ENCODE results near the gene TXNRD3.
"Not testable (repeated sequence)": the region's sequence is repeated elsewhere in the genome, so short reads cannot be mapped to it uniquely, and the experiment has no call there.

The TXNRD3 gene

GRCh38 chr3:126646674-126647073, 8.2 kb downstream of the TXNRD3 start:
- DNase-seq (ENCODE audit: low read depth), result no peak

DNA sequence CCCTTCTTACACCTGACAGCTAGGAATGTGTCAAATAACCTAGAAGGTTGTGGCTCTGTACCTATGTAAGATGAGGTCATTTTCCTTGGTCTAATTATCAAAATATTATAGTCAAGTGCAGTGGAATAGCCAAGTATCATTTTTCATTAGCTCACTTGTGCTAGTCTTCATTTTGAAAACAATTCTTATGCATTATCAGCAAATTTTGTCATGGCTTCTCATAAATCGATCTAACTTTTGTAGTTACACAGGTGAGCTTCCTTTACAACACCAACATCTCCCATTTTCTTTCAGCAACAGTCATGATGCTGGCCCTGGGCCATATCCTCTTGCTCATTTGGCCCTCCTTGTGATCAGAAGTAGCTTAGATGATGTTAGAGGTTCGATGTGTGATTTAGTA, 10.3 kb downstream of the TXNRD3 start:
- no peak for DNase-seq (ENCODE audit: low read depth)

- no peak for DNase-seq (ENCODE audit: low read depth)
Observed at GRCh38 chr3:126638790-126639189, 16.1 kb downstream of the TXNRD3 start.

GRCh38 chr3:126636436-126636835, 18.5 kb downstream of the TXNRD3 start:
- no peak for DNase-seq (ENCODE audit: low read depth)

- no peak for DNase-seq (ENCODE audit: low read depth)
Observed at GRCh38 chr3:126634803-126635202, 20.1 kb downstream of the TXNRD3 start.

DNA sequence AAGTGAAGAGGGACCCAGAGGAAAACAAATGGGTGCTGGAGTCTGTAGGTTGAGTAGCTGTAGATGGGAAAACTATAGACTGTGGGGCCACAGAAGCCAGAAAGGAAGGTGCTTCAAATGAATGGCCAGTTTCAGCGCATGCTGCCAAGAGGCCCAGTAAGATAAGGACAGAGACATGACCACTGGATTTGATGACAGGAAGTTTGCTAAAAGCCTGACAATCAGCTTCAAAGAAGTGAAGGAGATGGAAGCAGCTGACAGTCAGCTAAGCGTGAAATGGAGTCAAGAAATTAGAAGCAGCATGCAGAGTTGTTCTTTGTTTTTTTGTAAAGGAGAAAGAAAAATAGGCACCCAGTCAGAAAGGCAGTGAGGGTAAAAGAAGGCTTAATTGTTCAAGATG, 24.9 kb downstream of the TXNRD3 start:
- DNase-seq (ENCODE audit: low read depth), result no peak

GRCh38 chr3:126625735-126626134, 29.2 kb downstream of the TXNRD3 start:
- DNase-seq (ENCODE audit: low read depth), result not testable (repeated sequence)

- no peak for DNase-seq (ENCODE audit: low read depth)
Observed at GRCh38 chr3:126622694-126623093, 32.2 kb downstream of the TXNRD3 start.

DNA sequence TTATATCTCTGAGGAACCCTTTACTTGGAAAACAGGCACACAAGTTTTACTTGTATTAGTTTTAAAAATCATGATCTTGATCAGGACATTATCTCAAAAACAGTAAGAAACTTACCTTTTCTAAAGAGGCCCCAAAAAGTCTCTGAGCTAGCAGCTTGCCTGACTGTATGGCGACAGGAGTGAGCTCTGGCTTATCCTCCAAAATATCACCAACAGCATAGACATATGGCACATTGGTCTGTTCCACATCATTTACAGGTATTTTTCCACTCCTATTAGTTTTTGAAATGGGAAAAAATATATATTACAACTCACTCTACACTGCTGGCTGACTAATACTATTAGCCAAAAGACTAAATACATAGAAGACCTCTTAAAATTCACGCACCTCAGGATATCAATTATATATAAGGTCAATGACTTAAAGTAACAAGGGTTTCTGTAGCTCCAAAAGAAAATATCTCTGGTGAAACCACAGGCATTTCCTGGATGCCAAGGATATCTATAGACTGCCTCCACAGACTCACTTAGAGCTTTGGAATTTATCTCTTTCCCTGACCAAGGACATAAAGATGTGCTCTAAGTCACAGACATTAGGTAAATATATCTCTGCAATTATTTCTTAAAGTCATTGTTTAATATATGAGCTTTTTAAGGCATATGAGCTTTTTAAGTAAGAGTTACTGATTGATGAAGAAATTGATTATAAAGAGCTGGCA, 33.1 kb downstream of the TXNRD3 start:
- DNase-seq (ENCODE audit: low read depth), result no peak

DNA sequence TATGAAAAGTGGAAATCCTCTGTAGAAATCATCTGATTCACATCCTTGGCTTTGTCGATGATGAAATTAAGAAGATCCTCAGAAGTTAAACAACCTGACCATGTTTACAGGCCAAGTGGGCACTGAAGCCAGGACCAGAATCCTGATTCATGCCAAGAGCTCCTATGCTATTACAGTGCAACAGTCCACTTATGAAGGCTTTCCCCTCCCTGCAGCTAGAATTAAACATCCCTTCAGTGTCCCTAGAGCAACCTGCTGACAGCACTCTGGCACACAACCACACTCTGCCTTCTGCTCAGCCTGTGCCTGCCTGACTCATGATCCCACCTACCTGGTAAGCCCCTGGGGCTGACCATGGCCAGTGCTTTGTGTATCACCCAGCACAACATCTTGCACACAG, 33.8 kb downstream of the TXNRD3 start:
- DNase-seq (ENCODE audit: low read depth), result no peak

DNA sequence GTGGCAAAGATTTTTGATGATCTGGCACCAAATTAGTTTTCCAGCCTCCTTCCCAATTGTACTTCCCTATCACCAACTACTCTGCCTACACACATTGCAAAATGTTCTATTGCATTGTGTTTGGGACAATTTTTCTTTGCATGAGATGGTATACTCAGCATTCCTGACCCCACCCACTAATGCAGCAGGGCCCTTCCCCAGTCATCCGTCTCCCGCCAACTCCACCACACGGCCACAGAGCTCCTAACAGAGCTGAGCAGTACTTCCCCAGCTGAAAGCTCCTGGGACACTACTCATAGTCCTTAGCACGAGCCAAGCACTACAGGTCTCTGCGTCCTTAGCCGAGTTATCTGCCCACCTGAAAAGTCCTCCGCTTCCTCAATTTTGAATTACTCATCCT, 34.2 kb downstream of the TXNRD3 start:
- no peak for DNase-seq (ENCODE audit: low read depth)

DNA sequence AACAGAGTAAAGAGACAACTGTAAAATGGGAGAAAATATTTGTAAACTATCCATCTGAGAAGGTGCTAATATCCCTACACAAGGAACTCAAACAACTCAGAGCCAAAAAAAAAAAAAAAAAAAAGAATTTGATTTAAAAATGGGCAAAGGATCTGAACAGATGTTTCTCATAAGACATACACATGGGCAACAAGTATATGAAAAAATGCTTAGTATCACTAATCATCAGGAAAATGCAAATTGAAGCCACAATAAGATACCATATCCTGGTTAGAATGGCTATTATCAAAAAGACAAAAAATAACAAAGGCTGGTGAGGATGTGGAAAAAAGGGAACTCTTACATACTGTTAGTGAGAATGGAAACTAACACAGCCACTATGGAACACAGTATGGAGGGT, 36.2 kb downstream of the TXNRD3 start:
- no peak for DNase-seq (ENCODE audit: low read depth)

DNA sequence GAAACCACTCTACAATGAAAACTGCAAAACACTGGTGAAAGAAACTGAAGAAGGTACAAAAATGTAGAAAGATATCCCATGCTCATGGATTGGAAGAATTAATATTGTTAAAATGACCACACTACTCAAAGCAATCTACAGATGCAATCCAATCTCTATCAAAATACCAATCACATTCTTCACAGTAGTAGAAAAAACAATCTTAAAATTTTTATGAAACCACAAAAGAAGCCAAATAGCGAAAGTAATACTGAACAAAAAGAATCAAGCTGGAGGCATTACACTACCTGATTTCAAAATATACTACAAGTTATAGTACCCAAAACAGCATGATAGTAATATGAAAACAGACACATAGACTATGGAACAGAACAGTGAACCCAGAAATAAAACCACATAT, 36.9 kb downstream of the TXNRD3 start:
- DNase-seq (ENCODE audit: low read depth), result no peak

DNA sequence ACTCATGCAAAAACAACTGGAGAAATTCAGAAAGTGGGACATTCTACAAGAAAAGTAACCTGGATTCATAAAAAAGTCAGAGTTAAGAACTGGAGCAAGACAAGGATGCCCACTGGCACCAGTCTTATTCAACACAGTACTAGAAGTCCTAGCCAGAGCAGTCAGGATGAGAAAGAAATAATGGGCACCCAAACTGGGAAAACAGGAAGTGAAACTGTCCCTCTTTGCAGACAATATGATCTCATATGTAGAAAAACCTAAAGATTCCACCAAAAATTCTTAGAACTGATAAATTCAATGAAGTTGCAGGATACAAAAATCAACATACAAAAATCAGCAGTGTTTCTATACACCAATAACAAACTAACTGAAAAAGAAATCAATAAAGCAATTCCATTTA, 37.4 kb downstream of the TXNRD3 start:
- DNase-seq (ENCODE audit: low read depth), result no peak

DNA sequence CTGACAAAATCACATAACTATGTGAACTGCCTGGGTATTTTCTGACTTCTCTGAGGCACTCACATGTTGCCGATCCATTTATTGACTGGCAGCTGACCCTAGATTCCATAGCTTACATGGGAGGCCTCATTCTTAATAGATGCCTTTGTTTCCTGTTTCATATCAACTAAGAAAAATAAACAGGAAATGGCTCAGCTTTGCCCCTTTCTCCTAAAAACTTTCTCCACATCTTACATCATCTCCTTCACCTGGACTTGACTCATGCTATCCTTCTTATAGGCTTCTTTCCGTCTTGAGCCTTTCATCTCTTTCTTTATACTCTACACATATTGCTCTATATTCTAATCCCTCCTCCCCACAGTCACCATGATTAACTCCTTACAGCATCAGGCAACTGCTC, 38.0 kb downstream of the TXNRD3 start:
- DNase-seq (ENCODE audit: low read depth), result no peak

GRCh38 chr3:126613479-126614188, 41.3 kb downstream of the TXNRD3 start:
- no peak for DNase-seq (ENCODE audit: low read depth)

DNA sequence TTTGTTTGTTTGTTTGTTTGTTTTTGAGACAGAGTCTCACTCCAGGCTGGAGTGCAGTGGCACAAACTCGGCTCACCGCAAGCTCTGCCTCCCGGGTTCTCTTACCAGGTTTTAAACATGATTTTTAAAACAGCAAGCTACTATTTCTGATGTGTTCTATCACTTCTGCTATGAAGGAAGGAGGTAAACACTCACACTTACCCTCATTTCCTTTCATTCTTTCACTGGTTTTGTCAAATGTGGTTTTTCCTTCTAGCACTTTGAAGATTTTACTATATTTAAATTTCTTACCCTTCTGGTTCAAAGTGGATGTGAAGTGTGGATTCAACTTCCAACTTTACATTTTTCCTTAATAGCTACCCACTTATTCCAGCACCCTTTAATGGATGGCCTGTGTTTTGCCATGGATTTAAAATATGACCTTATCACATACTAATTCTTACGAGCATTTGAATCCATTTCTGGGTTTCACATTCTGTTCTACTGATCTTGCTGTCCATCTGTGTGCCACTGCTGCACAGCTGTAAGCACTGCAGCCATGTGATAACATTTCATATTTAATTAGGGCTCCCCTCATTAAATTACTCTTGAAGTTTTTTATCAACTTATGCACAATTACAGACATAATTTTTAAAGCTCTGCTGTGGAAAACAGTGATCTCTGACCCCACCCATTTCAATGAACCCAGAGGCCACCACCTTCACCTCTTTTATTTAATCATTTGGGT, 42.3 kb downstream of the TXNRD3 start:
- DNase-seq (ENCODE audit: low read depth), result no peak

DNA sequence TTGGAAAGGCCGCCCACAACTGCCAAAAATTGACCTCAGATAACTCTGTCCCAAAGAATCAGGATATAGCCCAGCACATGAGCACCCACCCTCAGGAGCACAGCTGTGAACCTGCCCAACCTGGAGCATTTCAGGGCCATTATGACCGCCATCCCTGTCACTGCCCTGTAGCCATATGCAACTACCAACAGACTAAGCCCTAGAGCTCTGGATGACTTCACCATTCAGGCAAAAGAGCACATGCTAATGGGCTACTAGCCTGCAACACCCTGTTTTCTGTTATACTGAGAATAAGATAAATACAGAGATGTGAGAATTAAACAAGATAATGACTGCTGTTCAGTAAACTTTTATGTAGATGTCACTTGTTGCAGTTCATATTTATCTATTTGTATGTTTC, 45.0 kb downstream of the TXNRD3 start:
- no peak for DNase-seq (ENCODE audit: low read depth)

DNA sequence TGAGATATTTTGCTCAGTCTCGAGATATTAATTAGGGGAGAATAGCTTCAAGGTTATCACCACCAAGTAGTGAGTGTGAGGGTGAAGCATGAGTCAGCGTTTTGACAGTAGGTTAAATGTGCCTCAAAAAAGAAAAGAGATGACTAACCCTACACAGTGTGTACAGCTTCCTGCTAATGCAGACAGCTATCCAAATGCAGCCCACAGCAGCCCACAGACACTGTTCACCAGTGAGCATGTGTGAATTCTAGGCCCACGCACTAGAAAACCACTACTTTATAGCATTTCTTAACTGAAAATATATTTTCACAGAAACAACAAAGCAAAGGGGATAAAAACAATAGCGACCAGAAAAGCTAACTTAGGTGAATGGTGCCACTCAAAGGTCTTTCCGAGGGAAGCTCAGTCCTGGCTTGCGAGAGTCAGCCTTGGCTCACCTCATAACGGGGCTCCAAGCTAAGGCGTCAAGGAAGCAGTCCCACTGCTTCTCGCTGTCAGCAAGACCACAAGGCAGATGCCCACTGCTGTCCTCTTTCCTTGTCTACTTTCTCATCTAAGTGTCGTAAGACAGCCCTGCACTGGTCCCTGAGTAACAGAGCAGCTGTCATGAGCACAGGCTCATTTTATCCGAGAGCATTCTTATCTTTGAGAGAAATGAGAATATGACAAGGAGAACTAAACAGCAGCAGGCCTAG, 47.6 kb downstream of the TXNRD3 start:
- DNase-seq (ENCODE audit: low read depth), result no peak

- no peak for DNase-seq (ENCODE audit: low read depth)
Observed at GRCh38 chr3:126606001-126606400, 48.9 kb downstream of the TXNRD3 start.

GRCh38 chr3:126604691-126605090, 50.2 kb downstream of the TXNRD3 start:
- no peak for DNase-seq (ENCODE audit: low read depth)

DNA sequence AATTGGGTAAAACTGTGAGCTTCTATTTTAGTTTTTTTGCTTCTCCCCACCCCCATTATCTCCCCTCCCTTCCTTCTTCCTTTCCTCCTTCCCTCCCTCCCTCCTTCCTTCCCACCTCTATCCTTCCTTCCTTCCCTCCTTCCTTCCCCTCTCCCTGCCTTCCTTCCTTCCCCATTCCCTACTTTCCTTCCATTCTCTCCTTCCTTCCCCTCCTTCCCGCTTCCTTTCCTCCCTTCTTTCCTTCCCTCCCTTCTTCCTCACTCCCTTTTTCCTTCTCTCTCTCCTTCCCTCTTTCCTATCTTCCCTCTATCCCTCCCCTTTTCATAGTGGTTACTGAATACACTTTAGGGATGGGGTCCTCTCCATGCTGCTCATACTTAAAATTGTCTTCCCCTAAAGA, 55.8 kb downstream of the TXNRD3 start:
- no peak for DNase-seq (ENCODE audit: low read depth)

- DNase-seq (ENCODE audit: low read depth), result not testable (repeated sequence)
Observed at GRCh38 chr3:126595479-126595878, 59.4 kb downstream of the TXNRD3 start.

All from T-helper 22 cell (primary cell).